Measurements from ENCODE around the gene SLC37A1. TPM values are rescaled to one million over a fixed set of nuclear protein-coding genes. Genes with fewer than 3 reads are reported as not detected.

Gene SLC37A1
- total and polyA plus RNA-seq, 9 of the 15 experiments (the other 6 are each of a cell fraction or from before 2014, with no cell fraction given) = 0.06 to 3.4 (median 0.40) TPM

DNA sequence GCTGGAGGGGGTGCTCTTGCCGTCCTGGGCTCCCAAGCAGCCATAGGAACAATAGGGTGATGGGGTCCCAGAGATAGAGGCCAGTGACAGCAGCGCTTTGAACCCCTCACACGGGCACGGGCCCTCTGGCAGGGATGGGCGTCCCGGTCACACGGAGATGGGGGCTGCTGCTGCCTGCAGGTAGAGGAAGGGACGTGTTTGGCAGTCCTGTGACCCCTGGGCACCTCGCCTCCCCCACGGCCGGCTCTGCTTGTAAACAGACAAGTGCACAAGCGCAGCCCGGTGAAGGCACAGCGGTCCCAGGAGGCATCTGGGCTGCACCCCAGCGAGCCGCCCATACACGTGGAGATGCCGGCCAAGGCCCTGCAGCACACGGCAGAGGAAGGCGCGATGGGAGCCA, 103.3 kb downstream of the SLC37A1 start:
- BruUV-seq (replicated peaks) = no TSS peak
- no peak overlapping the region for H3K4me3 ChIP-seq
- H3K4me2 ChIP-seq (ENCODE audit: insufficient read depth, low read length) = no peak overlapping the region
- peaks cover 3 to 18% of the 10 kb centered on the region in 2 experiments; a peak in 3 of 5 replicates for H3K4me1 ChIP-seq (replicated peaks in 1 of 2; ENCODE audit: control insufficient read depth in 2 of 2, insufficient read depth in 2 of 2, low read length in 2 of 2)
- in situ Hi-C loops (cut with MboI) = no loop called here
- ATAC-seq = no peak
- peaks cover 5% of the 10 kb centered on the region; the same call in 1 of the 2 replicates for H4K20me1 ChIP-seq (replicated peaks; ENCODE audit: control insufficient read depth, insufficient read depth, low read length)
- POLR2A ChIA-PET = interaction anchor here (0.6 to 1.4 kb wide), 2 partner anchors 36 to 156 kb away, joined by 4 to 5 read pairs; no protein-coding TSS in a partner anchor
- H3K9me1 ChIP-seq (ENCODE audit: control insufficient read depth, insufficient read depth, low read length) = no peaks in the 10 kb centered on the region
- FAIRE-seq = no peak
- intact Hi-C loops (cut with micrococcal nuclease) = no loop called here
- no peaks in the 10 kb centered on the region for H3K9me3 ChIP-seq (replicated peaks; ENCODE audit: control insufficient read depth, insufficient read depth, low read depth, low read length)
- no peak for DNase-seq (ENCODE audit: extremely low read depth in 1 of 4, low spot score in 3 of 4)
- H2AFZ ChIP-seq (ENCODE audit: low read depth, low read length) = no peak overlapping the region
- H3K36me3 ChIP-seq (ENCODE audit: control insufficient read depth, insufficient read depth, low read length) = no peaks in the 10 kb centered on the region
- no peaks in the 10 kb centered on the region for H3K79me2 ChIP-seq (ENCODE audit: control insufficient read depth, insufficient read depth, low read length)
- CTCF ChIA-PET (ENCODE audit: low intra/inter-chr PET ratio) = no interaction called here
- H3K27me3 ChIP-seq (ENCODE audit: control insufficient read depth in 2 of 2, insufficient read depth in 2 of 2, low read length in 2 of 2) = peaks cover 36 to 74% of the 10 kb centered on the region in 2 experiments
- under 1% methylated on average over 20 of the region's 21 CpGs for WGBS (ENCODE audit: insufficient coverage, low coverage, missing lambda C conversion rate)
- H3K27ac ChIP-seq (ENCODE audit: extremely low read depth, low read depth, low read length) = no peak overlapping the region
- H3K9ac ChIP-seq (ENCODE audit: insufficient read depth in 1 of 2, low read depth in 2 of 2, low read length in 2 of 2) = no peak overlapping the region
- TF ChIP-seq, protein P1, sequence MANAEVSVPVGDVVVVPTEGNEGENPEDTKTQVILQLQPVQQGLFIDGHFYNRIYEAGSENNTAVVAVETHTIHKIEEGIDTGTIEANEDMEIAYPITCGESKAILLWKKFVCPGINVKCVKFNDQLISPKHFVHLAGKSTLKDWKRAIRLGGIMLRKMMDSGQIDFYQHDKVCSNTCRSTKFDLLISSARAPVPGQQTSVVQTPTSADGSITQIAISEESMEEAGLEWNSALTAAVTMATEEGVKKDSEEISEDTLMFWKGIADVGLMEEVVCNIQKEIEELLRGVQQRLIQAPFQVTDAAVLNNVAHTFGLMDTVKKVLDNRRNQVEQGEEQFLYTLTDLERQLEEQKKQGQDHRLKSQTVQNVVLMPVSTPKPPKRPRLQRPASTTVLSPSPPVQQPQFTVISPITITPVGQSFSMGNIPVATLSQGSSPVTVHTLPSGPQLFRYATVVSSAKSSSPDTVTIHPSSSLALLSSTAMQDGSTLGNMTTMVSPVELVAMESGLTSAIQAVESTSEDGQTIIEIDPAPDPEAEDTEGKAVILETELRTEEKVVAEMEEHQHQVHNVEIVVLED (CRISPR knock-in tag; IDR thresholded peaks at IDR 0.05) = no peak
- TF ChIP-seq, protein P2, sequence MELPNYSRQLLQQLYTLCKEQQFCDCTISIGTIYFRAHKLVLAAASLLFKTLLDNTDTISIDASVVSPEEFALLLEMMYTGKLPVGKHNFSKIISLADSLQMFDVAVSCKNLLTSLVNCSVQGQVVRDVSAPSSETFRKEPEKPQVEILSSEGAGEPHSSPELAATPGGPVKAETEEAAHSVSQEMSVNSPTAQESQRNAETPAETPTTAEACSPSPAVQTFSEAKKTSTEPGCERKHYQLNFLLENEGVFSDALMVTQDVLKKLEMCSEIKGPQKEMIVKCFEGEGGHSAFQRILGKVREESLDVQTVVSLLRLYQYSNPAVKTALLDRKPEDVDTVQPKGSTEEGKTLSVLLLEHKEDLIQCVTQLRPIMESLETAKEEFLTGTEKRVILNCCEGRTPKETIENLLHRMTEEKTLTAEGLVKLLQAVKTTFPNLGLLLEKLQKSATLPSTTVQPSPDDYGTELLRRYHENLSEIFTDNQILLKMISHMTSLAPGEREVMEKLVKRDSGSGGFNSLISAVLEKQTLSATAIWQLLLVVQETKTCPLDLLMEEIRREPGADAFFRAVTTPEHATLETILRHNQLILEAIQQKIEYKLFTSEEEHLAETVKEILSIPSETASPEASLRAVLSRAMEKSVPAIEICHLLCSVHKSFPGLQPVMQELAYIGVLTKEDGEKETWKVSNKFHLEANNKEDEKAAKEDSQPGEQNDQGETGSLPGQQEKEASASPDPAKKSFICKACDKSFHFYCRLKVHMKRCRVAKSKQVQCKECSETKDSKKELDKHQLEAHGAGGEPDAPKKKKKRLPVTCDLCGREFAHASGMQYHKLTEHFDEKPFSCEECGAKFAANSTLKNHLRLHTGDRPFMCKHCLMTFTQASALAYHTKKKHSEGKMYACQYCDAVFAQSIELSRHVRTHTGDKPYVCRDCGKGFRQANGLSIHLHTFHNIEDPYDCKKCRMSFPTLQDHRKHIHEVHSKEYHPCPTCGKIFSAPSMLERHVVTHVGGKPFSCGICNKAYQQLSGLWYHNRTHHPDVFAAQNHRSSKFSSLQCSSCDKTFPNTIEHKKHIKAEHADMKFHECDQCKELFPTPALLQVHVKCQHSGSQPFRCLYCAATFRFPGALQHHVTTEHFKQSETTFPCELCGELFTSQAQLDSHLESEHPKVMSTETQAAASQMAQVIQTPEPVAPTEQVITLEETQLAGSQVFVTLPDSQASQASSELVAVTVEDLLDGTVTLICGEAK (IDR thresholded peaks at IDR 0.05) = no peak
- TF ChIP-seq, protein P2 (CRISPR knock-in tag; IDR thresholded peaks at IDR 0.05) = no peak
- TF ChIP-seq, protein P3, sequence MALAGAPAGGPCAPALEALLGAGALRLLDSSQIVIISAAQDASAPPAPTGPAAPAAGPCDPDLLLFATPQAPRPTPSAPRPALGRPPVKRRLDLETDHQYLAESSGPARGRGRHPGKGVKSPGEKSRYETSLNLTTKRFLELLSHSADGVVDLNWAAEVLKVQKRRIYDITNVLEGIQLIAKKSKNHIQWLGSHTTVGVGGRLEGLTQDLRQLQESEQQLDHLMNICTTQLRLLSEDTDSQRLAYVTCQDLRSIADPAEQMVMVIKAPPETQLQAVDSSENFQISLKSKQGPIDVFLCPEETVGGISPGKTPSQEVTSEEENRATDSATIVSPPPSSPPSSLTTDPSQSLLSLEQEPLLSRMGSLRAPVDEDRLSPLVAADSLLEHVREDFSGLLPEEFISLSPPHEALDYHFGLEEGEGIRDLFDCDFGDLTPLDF (CRISPR knock-in tag; IDR thresholded peaks at IDR 0.05) = no peak
- no peak for TF ChIP-seq ZNF133 (CRISPR knock-in tag; IDR thresholded peaks at IDR 0.05)
- TF ChIP-seq SMAD2 (IDR thresholded peaks at IDR 0.05; ENCODE audit: low read depth, low read length) = no peak
- no peak for TF ChIP-seq NR2C1 (IDR thresholded peaks at IDR 0.05)
- TF ChIP-seq NR2C1 (tag; IDR thresholded peaks at IDR 0.05) = no peak
- no peak for TF ChIP-seq PTRF (tag; IDR thresholded peaks at IDR 0.05)
- no peak for TF ChIP-seq HMG20B (CRISPR knock-in tag; IDR thresholded peaks at IDR 0.05)
- no peak for TF ChIP-seq HDAC6 (IDR thresholded peaks at IDR 0.05; ENCODE audit: low read depth, low read length)
- TF ChIP-seq RB1 (IDR thresholded peaks at IDR 0.05; ENCODE audit: low read depth) = no peak

Measured in K562 (cell line).